A673 (cell line): ENCODE measurements around the gene SMAP2.

Experiments used
- EZH2 ChIP-seq: fragments of 200-600 bp; sonication (generic); IDR thresholded peaks from 2 replicates; pipeline ENCODE4 v1.6.1; 2017; ENCODE audit warnings: borderline replicate concordance, low read depth, mild to moderate bottlenecking, mixed read lengths, antibody characterized with exemption, low read length; ENCODE audit not compliant: poor library complexity, severe bottlenecking
- TF ChIP-seq, protein P1 (sequence below): fragments of 300-800, 200-600 bp; sonication (generic); conservative IDR thresholded peaks from 2 replicates; pipeline ENCODE4 v1.5.1; 2017; ENCODE audit warnings: low read depth, mild to moderate bottlenecking, antibody characterized with exemption, low read length, moderate library complexity, mixed read lengths

- TF ChIP-seq, protein P1, sequence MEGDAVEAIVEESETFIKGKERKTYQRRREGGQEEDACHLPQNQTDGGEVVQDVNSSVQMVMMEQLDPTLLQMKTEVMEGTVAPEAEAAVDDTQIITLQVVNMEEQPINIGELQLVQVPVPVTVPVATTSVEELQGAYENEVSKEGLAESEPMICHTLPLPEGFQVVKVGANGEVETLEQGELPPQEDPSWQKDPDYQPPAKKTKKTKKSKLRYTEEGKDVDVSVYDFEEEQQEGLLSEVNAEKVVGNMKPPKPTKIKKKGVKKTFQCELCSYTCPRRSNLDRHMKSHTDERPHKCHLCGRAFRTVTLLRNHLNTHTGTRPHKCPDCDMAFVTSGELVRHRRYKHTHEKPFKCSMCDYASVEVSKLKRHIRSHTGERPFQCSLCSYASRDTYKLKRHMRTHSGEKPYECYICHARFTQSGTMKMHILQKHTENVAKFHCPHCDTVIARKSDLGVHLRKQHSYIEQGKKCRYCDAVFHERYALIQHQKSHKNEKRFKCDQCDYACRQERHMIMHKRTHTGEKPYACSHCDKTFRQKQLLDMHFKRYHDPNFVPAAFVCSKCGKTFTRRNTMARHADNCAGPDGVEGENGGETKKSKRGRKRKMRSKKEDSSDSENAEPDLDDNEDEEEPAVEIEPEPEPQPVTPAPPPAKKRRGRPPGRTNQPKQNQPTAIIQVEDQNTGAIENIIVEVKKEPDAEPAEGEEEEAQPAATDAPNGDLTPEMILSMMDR: no peak
- TF ChIP-seq EZH2: no peak
These were observed 43.2 kb downstream of the SMAP2 start for GRCh38 chr1:40416709-40417108.
